Upper lobe of left lung (tissue), 6 donors: ENCODE measurements around the gene TMEM134. TPM values are rescaled to one million over a fixed set of nuclear protein-coding genes. Genes with fewer than 3 reads are reported as not detected.
A peak's percentile ranks its signal among the peaks of the same experiment; 100 is the strongest.

Experiments used
- ATAC-seq, 2 donors: fragments of 200-7000 bp; cut with Tn5 transposase; one replicate each; pipeline ENCODE4 v1.9.1; 2022; ENCODE audit warnings: mild to moderate bottlenecking in 2 of 2, moderate library complexity in 2 of 2; ENCODE audit not compliant: low FRiP score in 2 of 2
- DNase-seq, 2 donors: peaks; one replicate each; pipeline ENCODE4 v3.0.0-alpha.2; 2019 to 2020
- H3K27ac ChIP-seq, 4 donors: fragments of 200-600 bp; sonication (generic); one replicate each; pipeline ENCODE4 v1.5.1; 2016 to 2019
- H3K27me3 ChIP-seq, 4 donors: fragments of 200-600 bp; sonication (generic); one replicate each; pipeline ENCODE4 v1.5.1; 2017 to 2019
- H3K36me3 ChIP-seq, 4 donors: fragments of 200-600 bp; sonication (generic); one replicate each; pipeline ENCODE4 v1.5.1; 2016 to 2019
- H3K4me1 ChIP-seq, 4 donors: fragments of 200-600 bp; sonication (generic); one replicate each; pipeline ENCODE4 v1.5.1; 2018 to 2019
- H3K4me3 ChIP-seq, 4 donors: fragments of 200-600 bp; sonication (generic); one replicate each; pipeline ENCODE4 v1.5.1; 2017 to 2019; ENCODE audit warnings: mild to moderate bottlenecking in 2 of 4, moderate library complexity in 1 of 4
- H3K9me3 ChIP-seq, 4 donors: fragments of 200-600 bp; sonication (generic); one replicate each; pipeline ENCODE4 v1.5.1; 2018 to 2019
- CTCF ChIP-seq, 6 experiments: fragments of 450-650 bp in 4 of 6; fragments of 200-600 bp in 2 of 6; sonication (generic) in 2 of 6; IDR thresholded peaks; one replicate each; pipeline ENCODE4 v1.5.1; 2016 to 2019; ENCODE audit warnings: antibody characterized with exemption in 6 of 6
- EP300 ChIP-seq, 4 donors: sonication (generic); formaldehyde crosslinking; IDR thresholded peaks; one replicate each; pipeline ENCODE4 v1.5.1; 2017; ENCODE audit warnings: antibody characterized with exemption in 4 of 4, control low read depth in 2 of 4
- POLR2A ChIP-seq, 4 donors: fragments of 450-650 bp; IDR thresholded peaks; one replicate each; pipeline ENCODE4 v1.5.1; 2016 to 2017; ENCODE audit warnings: antibody characterized with exemption in 4 of 4, mild to moderate bottlenecking in 2 of 4
- POLR2AphosphoS5 ChIP-seq, 2 donors: sonication (generic); formaldehyde crosslinking; IDR thresholded peaks; one replicate each; pipeline ENCODE4 v1.5.1; 2017; ENCODE audit warnings: antibody characterized with exemption in 2 of 2
- WGBS, 2 donors: methylation state at CpG; one replicate each; pipeline ENCODE4 v1.1.5; 2017 to 2018; 5-methylcytosine and 5-hydroxymethylcytosine counted together
- total RNA-seq, 6 donors: library from RNA; depleted of rRNA in 4 of 6; stranded (reverse); fragments of >200 nt in 4 of 6; gene quantifications; one replicate each; pipeline versions ENCODE4 v1.1.0 to v1.2.1, GENCODE V29; 2016 to 2021
- donor health status: DM: no; HTN: no; CAD: no; lungs with moderate emphysema.
- donor health status: DM: no; HTN: yes; CAD: no; lungs with severe emphysema.

The TMEM134 gene
- total RNA-seq, 6 donors from 2014 or later = 51.2 to 102 (median 75.2) TPM

DNA sequence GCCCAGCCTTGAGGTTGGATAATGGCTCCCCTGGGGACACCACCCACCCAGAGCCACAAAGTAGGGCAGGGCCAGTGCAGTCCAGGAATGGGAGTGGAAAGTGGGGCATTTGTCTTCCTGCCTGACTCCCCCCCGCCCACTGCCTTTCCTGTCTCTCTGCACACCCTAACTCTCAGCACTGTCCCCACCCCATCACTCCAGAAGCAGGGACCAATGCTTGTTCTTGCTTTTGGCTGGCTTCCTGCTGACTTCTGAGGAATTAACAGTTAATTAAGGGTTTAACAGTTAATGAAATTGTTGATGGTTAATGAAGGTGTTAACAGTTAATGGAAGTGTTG, 31.4 kb upstream of the TMEM134 start:
- 64 to 76% methylated on average over 1 of the region's 1 CpG for WGBS, 2 donors
- DNase-seq (no peak), ATAC-seq (no peak)
- TF ChIP-seq CTCF (IDR thresholded peaks at IDR 0.05) (no peak), POLR2AphosphoS5 (IDR thresholded peaks at IDR 0.05) (no peak), POLR2A (IDR thresholded peaks at IDR 0.05) (no peak), EP300 (IDR thresholded peaks at IDR 0.05) (no peak)
- Histone ChIP-seq H3K4me3 (no peak overlapping the region), H3K4me1 (peaks cover 8 to 23% (median 17%) of the 10 kb centered on the region in 4 donors), H3K36me3 (peaks cover 0 to 49% (median 27%) of the 10 kb centered on the region in 4 donors), H3K9me3 (no peaks in the 10 kb centered on the region), H3K27ac (no peak overlapping the region), H3K27me3 (no peaks in the 10 kb centered on the region)

DNA sequence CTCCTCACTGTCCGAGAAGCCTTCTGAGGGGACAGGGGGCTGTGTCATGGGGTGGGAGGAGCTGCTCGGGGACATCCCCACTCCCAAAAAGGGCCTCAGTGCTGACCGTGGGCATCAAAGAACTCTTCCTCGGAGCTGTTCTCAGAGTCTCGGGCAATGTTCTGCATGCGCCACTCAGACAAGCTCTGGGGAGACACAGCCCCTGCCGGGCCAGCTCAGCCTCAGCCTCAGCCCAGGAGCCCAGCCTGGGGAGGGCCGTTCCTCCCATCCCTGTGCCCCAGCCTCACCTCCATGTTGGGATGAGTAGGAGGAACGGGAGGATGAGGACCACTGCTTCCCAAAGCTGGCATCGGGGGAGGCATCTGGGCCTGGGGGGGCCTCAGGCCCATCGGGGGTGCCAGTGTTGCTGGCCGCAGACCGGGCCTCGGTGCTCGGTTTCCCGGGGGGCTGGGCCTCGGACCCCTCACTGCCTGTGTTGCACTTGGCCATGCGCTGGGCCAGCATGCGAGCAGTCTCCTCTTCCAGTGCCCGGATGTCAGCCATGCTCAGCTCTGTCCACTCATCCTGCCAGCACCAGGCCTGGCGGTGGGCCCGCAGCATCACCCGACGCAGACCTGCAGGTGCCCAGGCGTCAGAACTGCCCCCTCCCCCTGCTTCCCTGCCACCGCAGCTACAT, 30.9 kb upstream of the TMEM134 start:
- no peak overlapping the region for H3K27ac ChIP-seq
- TF ChIP-seq POLR2A (IDR thresholded peaks at IDR 0.05) (no peak), EP300 (IDR thresholded peaks at IDR 0.05) (no peak), CTCF (IDR thresholded peaks at IDR 0.05) (no peak), POLR2AphosphoS5 (IDR thresholded peaks at IDR 0.05) (no peak)
- H3K36me3 ChIP-seq = peaks cover 0 to 54% (median 32%) of the 10 kb centered on the region in 4 donors
- peaks cover 6 to 18% (median 13%) of the 10 kb centered on the region in 4 donors for H3K4me1 ChIP-seq
- WGBS, 2 donors = 97% methylated on average over 18 of the region's 26 CpGs; no CpG with 5 or more reads in 1 of the 2 donors
- no peak overlapping the region for H3K4me3 ChIP-seq
- no peaks in the 10 kb centered on the region for H3K27me3 ChIP-seq
- no peaks in the 10 kb centered on the region for H3K9me3 ChIP-seq
- ATAC-seq (no peak), DNase-seq (peak in 1 of 2 donors; percentile 79)

GRCh38 chr11:67498544-67498972, 29.5 kb upstream of the TMEM134 start:
- no peak overlapping the region for H3K4me3 ChIP-seq
- TF ChIP-seq POLR2AphosphoS5 (IDR thresholded peaks at IDR 0.05) = no peak
- no peak for TF ChIP-seq CTCF (IDR thresholded peaks at IDR 0.05)
- no peak for TF ChIP-seq POLR2A (IDR thresholded peaks at IDR 0.05)
- no peak for TF ChIP-seq EP300 (IDR thresholded peaks at IDR 0.05)
- 82 to 85% methylated on average over 12 to 21 of the region's 21 CpGs for WGBS, 2 donors
- DNase-seq (no peak), ATAC-seq (no peak)
- H3K36me3 ChIP-seq = peaks cover 4 to 67% (median 43%) of the 10 kb centered on the region in 4 donors
- H3K27ac ChIP-seq = peak overlapping the region in 1 of 4 donors; percentile 53
- H3K27me3 ChIP-seq = no peaks in the 10 kb centered on the region
- H3K9me3 ChIP-seq = no peaks in the 10 kb centered on the region
- H3K4me1 ChIP-seq = peaks cover under 1 to 4% (median 2%) of the 10 kb centered on the region in 4 donors

GRCh38 chr11:67497656-67498291, 28.7 kb upstream of the TMEM134 start:
- ATAC-seq (no peak), DNase-seq (peak in 1 of 2 donors; percentile 74)
- WGBS, 2 donors = 97% methylated on average over 14 to 21 of the region's 21 CpGs
- Histone ChIP-seq H3K27me3 (no peaks in the 10 kb centered on the region), H3K9me3 (no peaks in the 10 kb centered on the region), H3K4me3 (no peak overlapping the region), H3K36me3 (peaks cover 4 to 75% (median 51%) of the 10 kb centered on the region in 4 donors), H3K27ac (no peak overlapping the region), H3K4me1 (no peaks in the 10 kb centered on the region)
- TF ChIP-seq POLR2AphosphoS5 (IDR thresholded peaks at IDR 0.05) (no peak), POLR2A (IDR thresholded peaks at IDR 0.05) (no peak), EP300 (IDR thresholded peaks at IDR 0.05) (no peak), CTCF (IDR thresholded peaks at IDR 0.05) (no peak)
